Spinal cord (tissue), 10 donors: ENCODE results near the gene AJM1. TPM values are rescaled to one million over a fixed set of nuclear protein-coding genes. Genes with fewer than 3 reads are reported as not detected.

Experiments
- DNase-seq, 6 donors: peaks; one replicate each; pipeline versions ENCODE4 v3.0.0 to v3.0.0-alpha.2; 2013 to 2015; ENCODE audit warnings: low spot score in 6 of 6, low read depth in 4 of 6
- H3K27ac ChIP-seq: one replicate; pipeline ENCODE4 v1.5.1; 2013; ENCODE audit warnings: low read depth, low read length, control low read depth
- H3K27me3 ChIP-seq: one replicate; pipeline ENCODE4 v1.6.1; 2013; ENCODE audit warnings: low read length; ENCODE audit not compliant: control insufficient read depth, insufficient read depth
- H3K36me3 ChIP-seq: one replicate; pipeline ENCODE4 v1.6.1; 2013; ENCODE audit warnings: low read length; ENCODE audit not compliant: control insufficient read depth, insufficient read depth
- H3K4me1 ChIP-seq: one replicate; pipeline ENCODE4 v1.6.1; 2013; ENCODE audit warnings: low read length; ENCODE audit not compliant: control insufficient read depth, insufficient read depth
- H3K4me3 ChIP-seq: one replicate; pipeline ENCODE4 v1.5.1; 2013; ENCODE audit warnings: low read depth, low read length, control low read depth
- H3K9me3 ChIP-seq: one replicate; pipeline ENCODE4 v1.6.1; 2013; ENCODE audit warnings: low read length; ENCODE audit not compliant: control insufficient read depth, insufficient read depth
- WGBS: methylation state at CpG from one replicate; pipeline ENCODE4 v1.1.5; 2013; ENCODE audit warnings: missing lambda C conversion rate; ENCODE audit not compliant: insufficient coverage; 5-methylcytosine and 5-hydroxymethylcytosine counted together
- polyA plus RNA-seq, 2 donors: library from polyadenylated mRNA; unstranded; fragments of 120-200 nt; gene quantifications; one replicate each; pipeline ENCODE4 v1.2.1, GENCODE V29; 2013; ENCODE audit not compliant: insufficient read length in 2 of 2
- total RNA-seq, 2 donors: library from RNA; depleted of rRNA in 1 of 2; stranded (reverse); fragments of 120-200 nt in 1 of 2; fragments of >200 nt in 1 of 2; gene quantifications; one replicate each; pipeline versions ENCODE4 v1.2.3 to v1.2.4, GENCODE V29; 2013 to 2014
- donor health status: healthy.

AJM1 gene
- total and polyA plus RNA-seq, 4 donors: 1.2 to 20.5 (median 10.7) TPM

DNA sequence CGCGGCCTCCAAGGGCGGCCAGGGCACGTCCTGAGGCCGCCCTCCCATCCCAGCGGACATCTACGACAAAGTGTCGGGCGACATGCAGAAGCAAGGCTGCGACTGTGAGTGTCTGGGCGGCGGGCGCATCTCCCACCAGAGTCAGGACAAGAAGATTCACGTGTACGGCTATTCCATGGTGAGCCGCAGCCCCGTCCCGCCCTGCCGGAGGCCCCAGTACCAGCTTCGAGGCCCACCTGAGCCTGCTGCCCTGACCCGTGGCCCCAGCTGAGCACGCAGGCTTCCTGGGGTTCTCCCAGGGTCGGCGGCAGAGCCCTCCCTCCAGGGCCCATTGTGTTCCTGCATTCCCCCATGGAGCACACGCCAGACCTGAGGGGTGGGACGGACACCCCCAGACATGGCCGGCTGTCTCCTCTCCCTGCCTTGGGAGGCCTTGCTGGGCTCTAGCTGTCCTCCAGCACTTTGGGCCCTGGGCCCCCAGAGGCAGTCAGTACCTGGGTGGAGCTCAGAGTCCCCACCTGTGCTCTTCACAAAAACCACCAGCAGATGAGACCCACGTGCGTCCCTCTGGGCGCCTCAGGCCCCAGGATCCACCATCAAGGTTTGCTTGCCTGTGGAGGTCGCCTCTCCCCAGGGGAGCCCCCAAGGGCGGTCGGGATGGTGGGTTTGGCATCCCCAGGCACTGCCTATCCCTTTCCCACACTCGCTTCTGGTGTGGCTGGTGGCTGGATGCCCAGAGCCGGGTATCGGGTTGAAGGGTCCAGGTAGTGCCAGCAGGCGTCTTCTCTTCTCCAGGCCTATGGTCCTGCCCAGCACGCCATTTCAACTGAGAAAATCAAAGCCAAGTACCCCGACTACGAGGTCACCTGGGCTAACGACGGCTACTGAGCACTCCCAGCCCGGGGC lies 7.9 kb downstream of the AJM1 start:
- DNase-seq: no peak
- H3K36me3 ChIP-seq: peaks cover 80% of the 10 kb centered on the region
- H3K27ac ChIP-seq: peak overlapping the region; percentile 98
- peaks cover 16% of the 10 kb centered on the region for H3K27me3 ChIP-seq
- H3K4me3 ChIP-seq: peak overlapping the region; percentile 91
- no peaks in the 10 kb centered on the region for H3K9me3 ChIP-seq
- H3K4me1 ChIP-seq: peaks cover 36% of the 10 kb centered on the region
- 38% methylated on average over 43 of the region's 43 CpGs for WGBS

- no peak overlapping the region for H3K4me3 ChIP-seq
- DNase-seq: no peak
- H3K27me3 ChIP-seq: peaks cover 10% of the 10 kb centered on the region
- no peaks in the 10 kb centered on the region for H3K9me3 ChIP-seq
- peaks cover 83% of the 10 kb centered on the region for H3K36me3 ChIP-seq
- H3K27ac ChIP-seq: no peak overlapping the region
- WGBS: 90% methylated on average over 22 of the region's 23 CpGs
- H3K4me1 ChIP-seq: peaks cover 35% of the 10 kb centered on the region
These were observed 8.8 kb downstream of the AJM1 start for GRCh38 chr9:136850866-136851775.

DNA sequence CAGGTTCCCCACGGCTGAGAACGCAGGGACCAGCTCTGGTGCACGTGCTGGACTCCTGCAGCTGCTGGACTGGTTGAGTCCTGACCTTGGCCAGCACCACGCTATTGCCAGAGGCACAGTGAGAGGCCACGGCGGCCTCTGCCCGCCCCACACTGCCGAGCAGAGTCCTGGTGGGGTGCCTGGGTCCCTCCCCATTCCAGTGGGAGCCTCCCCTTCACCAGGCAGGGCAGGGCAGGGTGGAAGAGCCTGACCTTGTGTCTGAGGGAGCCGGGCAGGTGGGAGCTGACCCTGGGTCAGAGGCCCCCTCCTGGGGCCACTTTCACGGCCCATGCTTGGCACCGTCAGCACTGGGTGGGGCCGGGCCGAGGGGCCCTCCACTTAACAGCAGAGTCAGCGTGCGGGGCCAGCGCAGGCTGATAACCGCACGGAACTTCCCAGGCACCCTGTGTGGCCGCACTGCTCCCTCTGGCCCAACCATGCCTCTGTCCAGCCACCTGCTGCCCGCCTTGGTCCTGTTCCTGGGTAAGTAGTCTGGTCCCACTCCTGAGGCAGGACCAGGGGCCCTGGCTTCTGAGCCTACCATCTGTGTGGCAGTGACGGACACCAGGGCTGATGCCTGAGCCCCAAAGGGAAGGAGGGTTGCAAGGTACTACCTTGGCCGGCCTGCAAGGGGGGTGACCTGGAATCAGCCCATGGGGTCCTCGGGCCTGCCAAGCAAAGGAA lies 9.8 kb downstream of the AJM1 start, which contains the start of gene MAMDC4:
MAMDC4 (plus strand) TSS at position 406 of the 723 bp plus-strand sequence; CDS start at position 477, 71 bp downstream.
- no peak within 1 kb of the TSS for H3K4me3 ChIP-seq
- peaks cover 85% of the 10 kb centered on the region for H3K36me3 ChIP-seq
- peaks cover 33% of the 10 kb centered on the region for H3K4me1 ChIP-seq
- 82% methylated on average over 22 of the region's 23 CpGs for WGBS
- DNase-seq: no peak
- H3K9me3 ChIP-seq: no peaks in the 10 kb centered on the region
- H3K27me3 ChIP-seq: peaks cover 3% of the 10 kb centered on the region
- H3K27ac ChIP-seq: no peak within 1 kb of the TSS

DNA sequence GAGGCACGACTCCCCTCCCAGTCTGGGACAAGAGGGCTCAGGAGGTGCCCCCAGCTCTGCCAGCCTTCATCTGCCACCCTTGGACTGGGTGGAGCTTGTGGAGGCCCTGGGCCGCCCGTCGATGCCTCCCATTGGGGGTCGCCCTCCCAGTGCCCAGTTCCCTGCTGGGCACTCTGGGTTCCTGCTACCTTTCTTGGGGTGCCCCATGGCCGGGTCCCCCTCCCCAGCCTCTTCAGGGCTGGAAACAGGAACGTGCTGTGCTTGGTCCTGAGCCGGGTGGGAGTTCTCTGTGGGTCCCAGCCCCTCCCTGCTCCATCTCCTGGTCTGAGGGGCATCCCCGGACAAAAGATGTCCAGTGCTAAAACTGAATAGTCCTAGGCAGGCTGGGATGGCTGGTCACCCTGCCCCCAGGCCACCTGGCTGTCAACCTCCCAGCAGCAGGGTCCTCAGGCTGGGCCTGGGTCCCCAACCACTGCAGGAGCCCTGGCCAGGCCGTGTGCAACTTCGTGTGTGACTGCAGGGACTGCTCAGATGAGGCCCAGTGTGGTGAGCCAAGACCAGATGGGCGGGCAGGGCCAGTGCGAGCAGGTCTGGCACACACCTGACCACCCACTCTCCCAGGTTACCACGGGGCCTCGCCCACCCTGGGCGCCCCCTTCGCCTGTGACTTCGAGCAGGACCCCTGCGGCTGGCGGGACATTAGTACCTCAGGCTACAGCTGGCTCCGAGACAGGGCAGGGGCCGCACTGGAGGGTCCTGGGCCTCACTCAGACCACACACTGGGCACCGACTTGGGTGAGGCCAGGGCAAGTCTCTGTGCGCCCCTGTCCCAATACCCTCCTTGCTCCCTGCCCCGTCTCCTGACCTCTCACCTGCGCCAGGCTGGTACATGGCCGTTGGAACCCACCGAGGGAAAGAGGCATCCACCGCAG lies 10.7 kb downstream of the AJM1 start:
- H3K36me3 ChIP-seq: peaks cover 86% of the 10 kb centered on the region
- H3K4me1 ChIP-seq: peaks cover 26% of the 10 kb centered on the region
- no peak overlapping the region for H3K4me3 ChIP-seq
- no peak overlapping the region for H3K27ac ChIP-seq
- no peaks in the 10 kb centered on the region for H3K27me3 ChIP-seq
- H3K9me3 ChIP-seq: no peaks in the 10 kb centered on the region
- WGBS: 86% methylated on average over 29 of the region's 29 CpGs
- no peak for DNase-seq

GRCh38 chr9:136853596-136854112 lies 11.4 kb downstream of the AJM1 start:
- Histone ChIP-seq H3K36me3 (peaks cover 89% of the 10 kb centered on the region), H3K27me3 (no peaks in the 10 kb centered on the region), H3K4me1 (peaks cover 19% of the 10 kb centered on the region), H3K9me3 (no peaks in the 10 kb centered on the region), H3K4me3 (no peak overlapping the region), H3K27ac (no peak overlapping the region)
- 88% methylated on average over 18 of the region's 18 CpGs for WGBS
- no peak for DNase-seq

DNA sequence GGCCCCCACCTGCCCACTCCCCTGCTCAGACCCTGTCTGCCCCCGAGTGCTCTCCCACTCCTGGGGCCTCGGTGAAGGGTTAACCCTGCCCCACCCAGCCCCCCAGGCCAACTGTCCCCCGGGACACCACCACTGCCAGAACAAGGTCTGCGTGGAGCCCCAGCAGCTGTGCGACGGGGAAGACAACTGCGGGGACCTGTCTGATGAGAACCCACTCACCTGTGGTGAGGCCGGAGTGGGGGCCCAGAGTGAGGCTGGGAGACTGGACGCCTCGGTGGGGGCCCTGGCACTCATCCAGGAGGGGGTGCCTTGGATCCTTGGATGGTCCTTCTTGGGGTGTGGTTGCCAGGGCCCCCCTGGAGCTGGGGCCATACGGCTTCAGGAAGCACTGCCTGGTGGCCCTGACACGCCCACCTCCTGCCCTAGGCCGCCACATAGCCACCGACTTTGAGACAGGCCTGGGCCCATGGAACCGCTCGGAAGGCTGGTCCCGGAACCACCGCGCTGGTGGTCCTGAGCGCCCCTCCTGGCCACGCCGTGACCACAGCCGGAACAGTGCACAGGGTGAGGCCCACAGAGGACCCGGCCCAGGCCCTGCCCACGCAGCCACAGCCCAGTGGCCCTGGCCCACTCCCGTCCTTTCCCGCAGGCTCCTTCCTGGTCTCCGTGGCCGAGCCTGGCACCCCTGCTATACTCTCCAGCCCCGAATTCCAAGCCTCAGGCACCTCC lies 12.0 kb downstream of the AJM1 start:
- Histone ChIP-seq H3K36me3 (peaks cover 96% of the 10 kb centered on the region), H3K4me1 (peaks cover 25% of the 10 kb centered on the region), H3K27me3 (no peaks in the 10 kb centered on the region), H3K27ac (no peak overlapping the region), H3K9me3 (no peaks in the 10 kb centered on the region), H3K4me3 (no peak overlapping the region)
- DNase-seq: no peak
- WGBS: 78% methylated on average over 27 of the region's 30 CpGs

DNA sequence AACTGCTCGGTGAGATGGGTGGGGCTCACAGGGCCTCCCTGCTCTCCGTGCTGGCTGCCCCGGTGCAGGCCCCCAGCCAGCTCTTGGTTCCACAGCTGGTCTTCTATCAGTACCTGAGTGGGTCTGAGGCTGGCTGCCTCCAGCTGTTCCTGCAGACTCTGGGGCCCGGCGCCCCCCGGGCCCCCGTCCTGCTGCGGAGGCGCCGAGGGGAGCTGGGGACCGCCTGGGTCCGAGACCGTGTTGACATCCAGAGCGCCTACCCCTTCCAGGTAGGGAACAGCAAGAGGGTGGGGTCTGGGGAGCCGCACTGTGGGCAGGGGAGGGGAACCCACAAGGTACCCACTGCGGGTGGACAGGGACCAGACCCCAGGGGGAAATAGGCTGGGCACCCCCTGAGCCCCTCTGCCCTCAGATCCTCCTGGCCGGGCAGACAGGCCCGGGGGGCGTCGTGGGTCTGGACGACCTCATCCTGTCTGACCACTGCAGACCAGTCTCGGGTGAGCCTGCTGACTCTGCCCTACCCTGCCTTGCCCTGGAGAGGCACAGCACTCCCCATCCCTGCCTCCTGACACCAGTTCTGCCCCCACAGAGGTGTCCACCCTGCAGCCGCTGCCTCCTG lies 12.7 kb downstream of the AJM1 start:
- WGBS: 88% methylated on average over 23 of the region's 23 CpGs
- no peak overlapping the region for H3K4me3 ChIP-seq
- no peaks in the 10 kb centered on the region for H3K27me3 ChIP-seq
- H3K27ac ChIP-seq: no peak overlapping the region
- H3K9me3 ChIP-seq: no peaks in the 10 kb centered on the region
- peaks cover 100% of the 10 kb centered on the region for H3K36me3 ChIP-seq
- no peak for DNase-seq
- H3K4me1 ChIP-seq: peaks cover 28% of the 10 kb centered on the region
